Mesenteric fat pad (tissue), 1 donor: Measurements from ENCODE around the gene KDSR. TPM values are rescaled to one million over a fixed set of nuclear protein-coding genes. Genes with fewer than 3 reads are reported as not detected.
"Not testable (repeated sequence)": the region's sequence is repeated elsewhere in the genome, so short reads cannot be mapped to it uniquely, and the experiment has no call there.

ENCODE experiments used
- DNase-seq: peaks from one replicate; pipeline ENCODE4 v3.0.0-alpha.2; 2020; ENCODE audit warnings: low spot score
- total RNA-seq: library from RNA; stranded (reverse); fragmentation: NEBNext Ultra II Directional; extraction: Animal tissue kit (Norgen Biotek cat#: 25700); gene quantifications from one replicate; pipeline ENCODE4 v1.2.1, GENCODE V29; 2021
- donor health status: DM: yes; HTN: yes; CAD: no.

KDSR gene
- total RNA-seq, 1 donor from 2014 or later, result 55.6 TPM

DNA sequence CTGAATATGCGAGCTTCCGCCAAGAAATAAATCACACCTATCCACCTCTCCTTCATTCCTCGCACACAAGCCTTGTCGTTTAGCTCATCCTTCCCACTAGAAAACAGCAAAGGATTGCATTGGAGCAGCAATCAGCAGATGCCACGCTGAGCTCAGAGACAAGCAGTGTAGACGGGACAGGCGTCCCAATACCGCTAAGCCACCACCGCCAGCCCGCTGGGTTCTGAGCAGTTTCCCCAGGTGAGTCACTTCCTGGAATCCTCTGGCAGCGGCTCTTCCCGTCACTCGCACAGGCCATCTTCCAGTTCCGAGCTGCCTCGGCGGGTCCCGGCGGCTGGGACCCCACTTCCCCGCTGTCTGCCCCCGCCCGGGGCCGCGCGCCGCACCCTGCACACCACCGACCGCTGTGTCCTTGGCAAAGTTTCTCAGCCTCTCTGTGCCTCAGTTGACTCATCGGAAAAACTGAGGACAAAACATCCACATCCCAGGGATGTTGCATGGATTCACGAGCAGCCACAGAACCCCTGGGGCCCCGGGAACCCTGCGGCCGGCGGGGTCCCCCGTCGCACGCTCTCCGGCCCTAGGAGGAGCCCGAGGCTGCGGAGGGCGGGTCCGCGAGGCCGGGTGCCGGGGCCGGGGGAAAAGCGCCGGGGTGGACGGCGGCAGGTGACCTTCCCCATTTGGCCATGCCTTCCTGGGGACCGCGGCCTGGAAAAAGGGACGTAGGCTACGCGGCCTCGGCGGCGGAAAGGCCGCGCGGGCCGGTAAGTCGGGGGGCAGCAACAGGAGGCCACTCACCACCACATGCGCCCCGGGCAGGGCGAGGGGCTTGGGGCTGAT lies 573 bp downstream of the KDSR start:
- no peak for DNase-seq

DNA sequence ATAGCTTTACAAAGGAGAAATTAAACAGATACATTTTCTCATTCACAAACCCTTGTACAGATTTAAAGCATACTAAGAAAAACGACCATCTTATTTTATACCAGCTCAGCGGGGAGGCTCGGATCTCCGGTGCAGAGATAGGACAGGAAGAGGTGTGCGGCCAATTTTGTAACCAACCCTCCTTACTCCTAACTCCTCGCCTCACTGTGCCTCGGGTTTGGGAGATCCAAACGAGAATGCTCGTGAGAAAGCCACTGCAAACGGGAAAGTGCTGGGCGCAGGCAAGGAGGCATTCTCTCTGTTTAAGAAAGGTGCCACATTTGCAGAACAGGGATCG lies 1.2 kb downstream of the KDSR start:
- DNase-seq, result no peak

- DNase-seq, result no peak
These were observed 3.1 kb downstream of the KDSR start for GRCh38 chr18:63363951-63364350.

DNA sequence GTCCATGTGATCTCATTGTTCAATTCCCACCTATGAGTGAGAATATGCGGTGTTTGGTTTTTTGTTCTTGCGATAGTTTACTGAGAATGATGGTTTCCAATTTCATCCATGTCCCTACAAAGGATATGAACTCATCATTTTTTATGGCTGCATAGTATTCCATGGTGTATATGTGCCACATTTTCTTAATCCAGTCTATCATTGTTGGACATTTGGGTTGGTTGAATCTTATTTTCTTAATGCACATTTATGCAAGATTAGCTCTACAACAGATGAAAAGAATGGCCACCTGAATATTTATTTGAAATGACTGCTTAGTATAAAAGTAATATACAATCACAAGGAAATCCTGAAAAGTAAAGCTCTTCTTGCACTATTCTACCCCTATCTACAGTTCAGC lies 3.6 kb downstream of the KDSR start:
- not testable (repeated sequence) for DNase-seq

DNA sequence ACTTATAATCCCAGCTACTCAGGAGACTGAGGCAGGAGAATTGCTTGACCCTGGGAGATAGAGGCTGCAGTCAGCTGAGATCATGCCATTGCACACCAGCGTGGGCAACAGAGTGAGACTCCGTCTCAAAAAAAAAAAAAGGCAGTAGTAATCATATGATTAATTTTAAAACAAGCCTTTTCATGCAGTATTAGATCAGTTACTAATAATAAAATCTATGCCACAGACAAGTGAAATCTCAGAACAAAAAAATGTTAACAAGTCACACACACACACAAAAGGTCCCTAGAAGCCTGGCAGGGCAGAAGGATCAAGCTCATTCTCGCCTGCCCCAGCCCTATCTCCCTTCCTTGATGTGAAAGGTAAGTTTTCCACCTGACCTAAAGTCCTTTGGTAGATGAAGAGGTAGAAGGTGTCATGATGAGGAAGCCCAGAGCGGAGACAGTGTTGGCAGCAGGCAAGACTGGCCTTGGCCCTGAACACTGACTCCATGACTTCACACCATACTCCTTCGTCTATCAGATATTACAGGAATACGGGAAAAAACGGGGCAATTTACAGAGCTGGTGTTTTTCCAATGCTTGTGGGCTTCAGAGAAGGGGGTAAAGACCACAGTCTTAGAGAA lies 10.6 kb downstream of the KDSR start:
- no peak for DNase-seq

GRCh38 chr18:63350230-63350629 lies 16.8 kb downstream of the KDSR start:
- DNase-seq, result no peak

- no peak for DNase-seq
These were observed 18.4 kb downstream of the KDSR start for GRCh38 chr18:63348508-63349136.

DNA sequence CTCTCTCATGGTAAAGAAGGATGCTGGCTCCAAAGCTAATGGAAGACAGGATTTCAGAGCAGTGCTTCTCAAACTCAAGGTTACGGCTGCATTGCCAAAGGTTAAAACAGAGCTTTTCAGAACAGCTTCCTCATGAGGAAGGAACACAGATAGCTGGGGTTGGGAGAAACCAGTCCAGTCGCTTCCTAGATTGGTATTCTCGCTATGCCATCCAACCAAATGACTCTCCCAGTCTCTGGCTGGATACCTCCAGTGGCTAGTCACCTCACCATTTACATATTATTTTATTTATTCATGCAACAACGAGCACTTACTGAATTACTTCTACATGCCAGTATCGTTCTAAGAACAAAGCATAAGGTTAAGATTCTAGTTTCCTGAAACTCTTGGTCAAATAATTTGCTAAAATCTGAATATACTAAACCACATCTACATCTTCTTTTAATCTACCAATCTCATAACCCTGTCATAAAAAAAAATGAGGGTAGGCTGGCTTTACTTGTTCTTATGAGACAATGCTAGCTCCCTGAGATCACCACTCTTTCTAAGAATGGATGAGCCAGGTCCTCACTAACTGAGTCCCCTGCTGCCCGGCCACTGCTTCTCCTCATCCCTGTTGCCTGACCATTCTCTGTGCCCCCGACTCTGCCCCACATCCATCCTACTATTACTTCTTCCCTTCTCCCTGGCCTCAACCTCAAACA lies 20.4 kb downstream of the KDSR start:
- DNase-seq, result no peak

DNA sequence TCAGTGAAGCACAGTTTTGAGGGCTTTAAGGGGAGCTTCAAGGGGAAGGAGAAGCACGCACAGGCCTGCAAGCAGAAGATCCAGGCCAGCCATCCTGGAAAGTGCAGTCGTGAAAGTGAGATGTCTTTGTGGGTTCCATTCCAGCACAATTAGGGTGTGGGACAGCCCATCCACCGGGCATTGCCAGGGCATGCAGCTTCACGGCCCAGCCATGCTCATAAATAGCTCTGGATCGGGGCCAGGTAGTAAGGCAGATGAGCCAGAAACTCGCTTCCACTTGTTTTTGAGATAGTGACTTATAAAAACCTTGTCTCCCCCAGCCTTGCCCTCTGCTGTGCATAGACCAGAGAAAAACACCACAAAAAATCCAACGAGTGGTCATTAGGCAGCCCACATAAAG lies 21.0 kb downstream of the KDSR start:
- no peak for DNase-seq

DNA sequence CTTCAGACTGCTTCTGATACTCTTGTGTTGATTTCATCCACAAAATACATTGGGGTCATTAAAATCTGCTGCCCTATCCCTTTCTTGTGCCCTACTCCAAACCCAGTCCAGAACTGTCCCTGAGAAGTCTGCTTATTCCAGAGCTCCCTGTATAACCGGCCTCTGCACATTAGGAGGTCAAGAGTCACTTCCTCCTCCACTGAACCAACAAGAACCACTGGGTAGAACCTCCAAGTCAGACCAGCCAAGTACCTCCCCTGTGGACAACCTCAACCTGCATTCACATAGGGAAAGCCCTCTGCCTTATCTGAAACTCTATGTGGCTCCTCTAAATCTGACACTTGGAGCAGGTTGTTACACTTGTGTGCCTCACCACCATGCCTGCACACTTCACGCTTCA lies 22.1 kb downstream of the KDSR start:
- no peak for DNase-seq

DNA sequence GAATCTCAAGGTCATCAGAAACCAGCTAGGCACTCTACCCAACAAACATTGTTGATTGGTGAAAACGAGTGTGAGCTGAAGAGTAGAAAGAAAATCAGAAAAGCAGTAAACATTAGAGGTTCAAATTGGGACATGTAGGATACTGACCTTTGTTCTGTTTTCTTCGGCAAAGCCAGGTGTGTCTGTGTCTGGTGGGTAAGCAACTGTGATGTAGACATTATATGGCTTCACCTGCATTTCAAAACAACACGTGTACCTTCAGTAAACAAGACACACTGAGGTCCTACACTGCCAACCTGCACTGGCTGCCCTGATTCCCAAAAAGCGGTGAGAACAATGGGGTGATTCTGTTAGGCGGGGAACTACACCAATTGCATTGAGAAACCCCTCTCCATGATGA lies 22.7 kb downstream of the KDSR start:
- DNase-seq, result no peak

DNA sequence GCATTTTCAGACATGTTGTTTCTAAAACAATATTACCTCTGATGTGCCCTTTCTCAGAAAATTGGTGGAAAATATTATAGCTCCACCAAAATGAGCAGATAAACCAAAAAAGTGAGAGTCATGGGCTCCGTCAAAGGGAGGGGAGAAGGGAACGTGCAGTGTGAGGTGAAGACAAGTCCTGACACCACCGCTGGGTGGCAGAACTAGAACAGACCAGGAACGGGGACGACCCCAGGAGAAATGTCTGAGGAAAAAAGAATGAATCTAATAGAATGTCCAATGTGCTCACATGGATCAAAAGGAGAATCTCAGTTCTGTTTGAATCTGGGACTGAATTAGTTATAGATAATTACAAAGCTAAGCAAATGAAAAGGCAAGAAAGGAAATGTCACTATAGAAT lies 24.8 kb downstream of the KDSR start:
- no peak for DNase-seq

GRCh38 chr18:63339920-63340484 lies 27.0 kb downstream of the KDSR start:
- DNase-seq, result no peak

GRCh38 chr18:63336366-63337099 lies 30.5 kb downstream of the KDSR start:
- DNase-seq, result no peak

DNA sequence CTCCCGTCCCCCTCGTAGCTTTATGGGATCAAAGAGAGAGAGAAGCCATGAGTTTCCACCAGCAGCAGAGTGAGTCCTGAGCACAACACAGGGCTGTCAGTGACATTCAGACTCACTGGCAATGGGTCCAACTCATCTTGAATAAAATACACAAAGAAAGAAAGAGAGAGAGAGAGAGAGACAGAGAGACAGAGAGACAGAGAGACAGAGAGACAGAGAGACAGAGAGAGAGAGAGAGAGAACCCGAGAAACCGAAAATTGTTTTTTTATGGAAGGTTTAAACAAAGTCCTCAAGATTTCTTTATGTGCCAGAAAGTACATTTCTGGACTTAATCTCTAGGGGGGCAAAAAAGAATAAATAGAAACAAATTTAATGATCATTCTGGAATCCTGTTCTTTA lies 35.9 kb downstream of the KDSR start:
- DNase-seq, result no peak

DNA sequence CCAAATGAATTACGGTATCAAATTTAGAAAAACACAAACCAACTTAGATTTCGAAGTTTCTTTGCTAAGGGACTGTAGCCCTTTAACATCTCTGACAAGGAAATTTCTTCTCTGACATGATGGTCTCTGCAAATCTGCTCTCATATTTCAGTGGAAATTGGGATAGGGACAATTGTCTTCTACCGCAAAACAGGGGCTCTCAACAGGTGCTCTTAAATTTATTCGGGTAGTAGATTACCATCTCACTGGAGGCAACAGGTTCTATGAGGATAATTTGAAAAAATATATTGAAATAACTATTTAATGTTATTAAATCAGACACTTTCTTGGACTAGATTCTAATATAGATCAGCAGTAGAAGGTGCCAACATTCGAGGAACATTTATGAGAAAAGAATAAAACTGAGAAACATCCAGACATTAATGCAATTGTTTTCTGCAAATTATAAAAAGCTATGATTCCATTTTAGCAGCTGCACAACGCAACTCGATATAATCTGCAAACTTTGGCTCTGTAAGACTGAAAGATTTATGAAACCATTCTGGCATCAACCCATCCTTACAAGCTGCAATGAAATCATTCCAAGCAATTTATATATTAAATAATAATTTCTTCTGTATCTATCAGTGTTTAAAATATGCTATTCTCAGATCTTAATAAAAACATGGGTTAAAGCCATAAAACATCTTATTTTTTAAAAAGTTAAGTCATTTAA lies 37.4 kb downstream of the KDSR start:
- DNase-seq, result no peak

- DNase-seq, result no peak
These were observed 41.0 kb downstream of the KDSR start for GRCh38 chr18:63326011-63326410.

GRCh38 chr18:63325086-63325686 lies 41.8 kb downstream of the KDSR start:
- DNase-seq, result no peak

GRCh38 chr18:63322908-63323634 lies 43.9 kb downstream of the KDSR start:
- DNase-seq, result no peak
